Stimulated activated CD8-positive, alpha-beta memory T cell treated with anti-CD3 and anti-CD28 coated beads, Interleukin-7, amount 100 ng/mL, for 48 hours (primary cell): ENCODE measurements around the gene VSX1.

Source experiments
- DNase-seq, 2 donors: peaks; one replicate each; pipeline ENCODE4 v3.0.0-alpha.2; 2020; ENCODE audit warnings: low read depth in 1 of 2; ENCODE audit errors: extremely low read depth in 1 of 2

VSX1 gene

DNA sequence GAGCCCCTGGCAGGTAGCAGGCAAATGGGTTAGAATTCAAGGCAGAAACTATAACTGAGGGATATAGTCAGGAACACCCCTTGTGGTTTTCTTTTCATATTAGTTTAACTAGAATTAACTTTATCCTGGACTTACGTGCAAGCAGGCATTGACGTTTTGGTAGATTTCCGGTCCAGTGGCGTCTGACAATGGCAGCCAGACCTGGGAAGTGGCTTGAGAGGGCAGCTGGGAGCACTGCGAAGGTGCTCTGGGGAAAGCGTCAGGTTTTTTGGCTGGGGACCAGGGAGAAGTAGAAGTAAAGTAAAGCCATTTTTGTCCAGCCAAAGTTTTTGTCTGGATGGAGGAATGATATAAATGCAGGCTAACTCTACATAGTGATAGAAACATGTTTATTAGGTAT is 15.6 kb downstream of the VSX1 start:
- no peak for DNase-seq

DNA sequence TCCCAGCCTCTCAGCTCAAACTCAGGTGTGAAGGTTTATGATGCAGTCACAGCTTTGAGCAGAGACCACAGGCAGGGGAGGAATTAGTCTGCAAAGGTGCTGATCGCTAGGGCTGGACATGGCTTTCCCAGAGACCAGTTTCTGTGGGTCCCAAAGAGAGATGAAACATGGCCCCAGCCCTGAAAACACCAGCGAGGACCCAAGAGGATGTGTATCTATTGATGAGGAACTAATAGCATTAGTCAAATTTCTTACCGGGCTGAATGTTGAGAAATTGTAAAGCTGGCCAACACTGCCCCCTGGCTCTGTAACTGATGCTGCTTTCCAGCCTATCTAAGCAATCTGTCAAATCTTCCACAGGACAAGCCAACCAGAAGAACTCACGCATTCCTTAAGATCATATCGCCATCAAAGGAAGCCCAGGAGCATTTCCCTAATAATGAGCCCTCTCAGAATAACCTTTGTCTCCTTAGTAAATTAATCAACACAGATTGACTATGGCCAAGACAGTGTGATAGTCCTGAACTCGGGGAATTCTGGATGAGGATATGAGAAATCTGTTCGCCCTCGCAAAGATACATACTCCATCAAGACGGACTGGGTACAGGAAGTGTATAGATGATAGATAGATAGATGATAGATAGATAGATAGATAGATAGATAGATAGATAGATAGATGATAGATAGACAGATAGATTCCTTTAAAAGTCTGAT is 16.2 kb downstream of the VSX1 start:
- peak in 1 of 2 donors; percentile 17 for DNase-seq

GRCh38 chr20:25065072-25065624 is 16.8 kb downstream of the VSX1 start:
- DNase-seq = no peak

GRCh38 chr20:25064561-25065071 is 17.3 kb downstream of the VSX1 start:
- DNase-seq = no peak

- DNase-seq = no peak
These were observed 18.0 kb downstream of the VSX1 start for GRCh38 chr20:25063981-25064380.

GRCh38 chr20:25063546-25063945 is 18.4 kb downstream of the VSX1 start:
- no peak for DNase-seq

GRCh38 chr20:25062841-25063240 is 19.1 kb downstream of the VSX1 start:
- DNase-seq = no peak

DNA sequence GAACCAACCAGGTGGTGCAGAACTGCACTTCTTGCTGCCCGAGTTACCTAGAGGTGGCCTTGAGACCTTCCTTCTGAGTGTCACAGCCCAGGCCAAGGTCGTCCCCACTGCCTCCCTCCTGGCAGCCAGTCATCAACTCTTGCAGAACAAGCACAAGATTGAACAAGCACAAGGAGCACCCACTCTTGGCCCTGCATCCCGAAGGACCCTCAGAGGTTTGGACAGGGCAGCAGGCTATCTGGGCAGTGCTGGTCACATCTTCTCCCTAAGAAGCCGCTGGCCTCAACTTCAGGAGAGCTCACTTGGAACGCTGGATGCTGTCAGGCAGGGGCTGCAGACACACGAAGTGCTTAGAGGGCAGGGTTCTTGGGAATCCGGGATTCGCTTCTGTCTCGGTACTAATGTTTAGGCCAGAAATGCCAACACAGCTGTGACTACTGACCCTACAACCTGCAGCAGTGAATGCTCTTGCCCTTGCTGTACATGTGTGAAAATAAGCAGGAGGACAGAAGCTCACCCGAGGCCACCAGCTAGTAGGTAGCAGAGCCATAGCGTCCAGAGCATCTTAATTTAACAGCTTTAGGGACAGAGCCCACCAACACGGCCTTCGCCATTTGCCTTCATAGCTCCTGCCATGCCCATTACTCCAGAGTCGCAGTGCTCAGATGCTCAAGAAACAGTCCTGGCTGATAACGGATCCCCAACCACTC is 20.0 kb downstream of the VSX1 start:
- DNase-seq = no peak

DNA sequence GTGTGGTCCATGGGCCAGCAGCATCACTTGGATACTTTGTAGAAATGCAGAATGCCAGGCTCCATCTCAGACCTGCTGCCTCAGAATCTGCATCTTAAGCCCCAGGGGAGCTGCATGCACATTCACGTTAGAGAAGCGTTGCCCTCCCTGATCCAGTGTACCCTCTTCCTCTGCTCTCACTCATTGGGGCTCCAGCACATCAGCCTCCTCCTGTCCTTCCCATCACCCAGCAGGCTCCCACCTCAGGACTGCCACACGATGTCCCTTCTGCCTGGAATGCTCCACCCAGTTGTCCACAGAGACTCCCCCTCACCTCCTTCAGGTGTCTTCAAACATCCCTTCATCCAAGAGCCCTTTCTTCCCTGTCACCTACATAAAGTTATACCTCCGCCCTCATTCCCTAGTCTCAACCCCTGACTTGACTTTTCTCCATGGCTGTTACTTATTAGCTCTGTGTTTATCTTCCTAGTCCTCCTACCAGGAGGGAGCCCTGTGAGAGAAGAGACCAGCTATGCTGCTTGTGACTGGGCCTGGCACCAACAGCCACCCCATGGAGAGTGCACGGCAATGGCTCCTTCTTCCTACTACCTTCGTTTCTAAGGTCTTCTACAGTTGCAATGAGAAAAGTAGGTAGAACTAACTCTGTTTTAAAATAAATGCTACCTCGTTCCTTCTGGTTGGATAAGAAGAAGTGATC is 20.7 kb downstream of the VSX1 start:
- DNase-seq = no peak

- no peak for DNase-seq
These were observed 22.0 kb downstream of the VSX1 start for GRCh38 chr20:25059866-25060465.

GRCh38 chr20:25058847-25059810 is 22.8 kb downstream of the VSX1 start:
- DNase-seq = no peak

- DNase-seq = peak; percentile 41 to 47
These were observed 23.7 kb downstream of the VSX1 start, which contains the start of gene ACSS1 for GRCh38 chr20:25058051-25058846. ACSS1 (minus strand) TSS chr20:25058139; CDS start chr20:25058102, 37 bp downstream.

- peak; percentile 58 to 64 for DNase-seq
These were observed 24.5 kb downstream of the VSX1 start for GRCh38 chr20:25057234-25058050.

GRCh38 chr20:25056690-25057233 is 25.2 kb downstream of the VSX1 start:
- no peak for DNase-seq

DNA sequence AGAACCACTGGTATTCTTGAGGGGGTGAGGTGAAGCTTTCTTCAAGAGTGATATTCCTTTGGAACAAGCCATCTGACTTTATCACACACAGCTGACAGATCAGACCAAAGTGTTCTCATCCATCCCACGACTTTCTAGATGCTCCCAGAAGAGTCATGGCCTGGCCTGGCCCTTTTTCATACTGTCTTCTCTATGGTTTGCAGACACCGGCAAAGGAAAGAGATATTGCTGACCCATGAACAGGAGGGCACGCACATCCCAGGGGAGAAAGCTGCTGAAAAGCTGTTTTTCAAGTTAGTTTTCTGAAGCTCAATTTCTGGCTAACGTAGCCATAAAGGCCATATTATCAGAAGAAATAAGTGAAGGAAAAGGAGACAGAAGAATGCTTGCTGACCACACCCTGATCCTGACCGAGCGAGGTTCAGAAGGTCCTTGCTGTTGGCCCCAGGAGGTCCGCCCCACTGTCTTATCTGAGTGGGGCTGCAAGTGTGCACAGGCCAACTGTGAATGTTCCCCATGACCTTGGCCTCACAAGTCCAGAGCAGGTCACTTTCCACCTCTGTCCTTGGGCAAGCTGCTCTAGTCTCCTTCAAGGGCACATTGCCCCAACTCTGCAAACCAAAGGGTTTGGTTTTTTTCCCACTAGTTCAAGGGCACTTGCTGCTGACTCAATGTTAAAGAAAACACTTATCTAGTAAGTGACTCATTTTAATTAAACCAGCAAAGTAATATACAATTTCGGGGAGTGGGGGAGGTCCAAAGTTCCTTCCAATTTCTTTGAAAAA is 26.0 kb downstream of the VSX1 start:
- no peak for DNase-seq

DNA sequence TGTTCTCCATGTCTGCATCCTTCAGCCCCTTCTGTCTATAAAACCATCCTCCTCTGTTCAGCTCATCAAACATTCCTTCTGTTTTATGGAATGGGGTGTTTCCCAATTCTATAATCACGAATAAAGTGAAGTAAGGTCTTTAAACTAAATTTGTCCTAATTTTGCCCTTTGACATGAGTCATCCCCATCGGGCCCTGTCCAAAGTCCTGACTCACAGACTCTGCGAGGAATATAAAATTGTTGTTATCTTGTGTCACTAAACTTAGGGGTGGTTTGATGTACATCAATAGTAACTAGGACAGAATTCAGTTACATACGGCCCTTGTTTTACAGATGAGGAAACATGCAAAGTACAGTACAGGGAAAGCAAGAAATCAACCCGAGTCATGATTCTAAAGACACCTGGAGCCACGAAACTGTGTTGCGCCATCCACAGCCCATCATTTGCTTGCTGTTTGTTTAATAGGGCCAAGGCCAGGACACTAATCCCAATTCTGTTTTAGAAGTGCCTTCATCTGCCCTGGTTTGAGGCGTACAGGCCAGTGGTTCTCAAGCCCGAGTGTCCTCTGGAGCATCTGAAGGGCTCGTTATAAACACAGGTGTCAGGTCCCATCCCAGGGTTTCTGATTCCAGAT is 26.8 kb downstream of the VSX1 start:
- DNase-seq = no peak
